IMR-90 (cell line): ENCODE results near the gene CAGE1. TPM values are rescaled to one million over a fixed set of nuclear protein-coding genes. Genes with fewer than 3 reads are reported as not detected.
A peak's percentile ranks its signal among the peaks of the same experiment; 100 is the strongest.

Experiments
- ATAC-seq: fragments of 200-7000 bp; cut with Tn5 transposase; 2 replicates; pipeline ENCODE4 v1.9.1; 2020; ENCODE audit warnings: low read depth, mild to moderate bottlenecking, moderate library complexity
- BruUV-seq: library from RNA; stranded (reverse); fragments of 400-500 nt; replicated peaks from 2 replicates; lab custom pipeline; 2021; lab: Mats Ljungman, UMichigan
- CTCF ChIA-PET: fragments of 300-600 bp; formaldehyde crosslinking; extraction: SDS; loops from one replicate; lab custom pipeline; 2021; ENCODE audit warnings: antibody characterized with exemption; lab: Yijun Ruan, JAX
- POLR2A ChIA-PET: fragments of 300-600 bp; sonication (Branson Sonifier 250); formaldehyde crosslinking; loops from one replicate; lab custom pipeline; 2022; ENCODE audit warnings: antibody characterized with exemption; ENCODE audit not compliant: unreplicated experiment; lab: Charles Lee
- DNase-seq: peaks from one replicate; pipeline ENCODE4 v3.0.0; 2013
- H2AFZ ChIP-seq: replicated peaks from 2 replicates; pipeline ENCODE3; 2013; ENCODE audit warnings: low read length, mild to moderate bottlenecking; ENCODE audit not compliant: poor library complexity
- H2AK5ac ChIP-seq: 2 replicates; pipeline ENCODE4 v1.6.1; 2013; ENCODE audit warnings: low read depth, low read length, inconsistent platforms
- H2AK9ac ChIP-seq: replicated peaks from 2 replicates; pipeline ENCODE3; 2013; ENCODE audit warnings: mild to moderate bottlenecking, low read depth, low read length, moderate library complexity; ENCODE audit not compliant: poor library complexity
- H2BK120ac ChIP-seq: 2 replicates; pipeline ENCODE4 v1.6.1; 2013; ENCODE audit warnings: low read depth, low read length, inconsistent platforms
- H2BK15ac ChIP-seq: 3 replicates; pipeline ENCODE4 v1.6.1; 2013; ENCODE audit warnings: low read depth, low read length, inconsistent platforms
- H2BK20ac ChIP-seq: 2 replicates; pipeline ENCODE4 v1.6.1; 2013; ENCODE audit warnings: low read depth, mild to moderate bottlenecking, inconsistent platforms, low read length, moderate library complexity
- H2BK5ac ChIP-seq: 2 replicates; pipeline ENCODE4 v1.6.1; 2013; ENCODE audit warnings: mild to moderate bottlenecking, low read depth, low read length, inconsistent platforms; ENCODE audit not compliant: poor library complexity, severe bottlenecking
- H3K14ac ChIP-seq: replicated peaks from 2 replicates; pipeline ENCODE4 v1.6.1; 2013; ENCODE audit warnings: low read depth, low read length, inconsistent platforms
- H3K18ac ChIP-seq: 2 replicates; pipeline ENCODE4 v1.6.1; 2013; ENCODE audit warnings: low read depth, low read length, control low read depth
- H3K23ac ChIP-seq: 2 replicates; pipeline ENCODE4 v1.6.1; 2013; ENCODE audit warnings: low read depth, low read length, inconsistent platforms
- H3K27ac ChIP-seq: 2 replicates; pipeline ENCODE4 v1.5.1; 2013; ENCODE audit warnings: mild to moderate bottlenecking, control low read depth, low read length; ENCODE audit not compliant: insufficient read depth
- H3K27me3 ChIP-seq: 2 replicates; pipeline ENCODE4 v1.6.1; 2013; ENCODE audit warnings: low read length; ENCODE audit not compliant: control insufficient read depth, insufficient read depth
- H3K36me3 ChIP-seq: 2 replicates; pipeline ENCODE4 v1.6.1; 2013; ENCODE audit warnings: low read length, mixed read lengths; ENCODE audit not compliant: control insufficient read depth, insufficient read depth
- H3K4ac ChIP-seq: 2 replicates; pipeline ENCODE4 v1.6.1; 2013; ENCODE audit warnings: low read depth, low read length, inconsistent platforms
- H3K4me1 ChIP-seq: 2 replicates; pipeline ENCODE4 v1.6.1; 2013; ENCODE audit warnings: low read length, mixed read lengths; ENCODE audit not compliant: control insufficient read depth, insufficient read depth
- H3K4me2 ChIP-seq: 2 replicates; pipeline ENCODE4 v1.6.1; 2013; ENCODE audit warnings: low read depth, mild to moderate bottlenecking, control low read depth, low read length, moderate library complexity
- H3K4me3 ChIP-seq: 2 replicates; pipeline ENCODE4 v1.5.1; 2013; ENCODE audit warnings: low read depth, mild to moderate bottlenecking, control low read depth, low read length, moderate library complexity; ENCODE audit not compliant: insufficient read depth
- H3K56ac ChIP-seq: 2 replicates; pipeline ENCODE4 v1.6.1; 2013; ENCODE audit warnings: low read length, inconsistent platforms; ENCODE audit not compliant: insufficient read depth; ENCODE audit errors: extremely low read depth
- H3K79me1 ChIP-seq, 2 experiments: 2 replicates each; pipeline ENCODE4 v1.6.1; 2013; ENCODE audit warnings: low read length in 2 of 2, inconsistent platforms in 1 of 2, low read depth in 1 of 2
- H3K9ac ChIP-seq: 2 replicates; pipeline ENCODE4 v1.6.1; 2013; ENCODE audit warnings: low read depth, low read length, control low read depth
- H3K9me1 ChIP-seq: 2 replicates; pipeline ENCODE4 v1.6.1; 2013; ENCODE audit warnings: low read length, inconsistent platforms; ENCODE audit not compliant: insufficient read depth
- H3K9me3 ChIP-seq: 2 replicates; pipeline ENCODE4 v1.6.1; 2013; ENCODE audit warnings: low read length; ENCODE audit not compliant: control insufficient read depth, insufficient read depth
- H4K20me1 ChIP-seq: 2 replicates; pipeline ENCODE4 v1.6.1; 2013; ENCODE audit warnings: low read length, inconsistent platforms; ENCODE audit not compliant: insufficient read depth
- H4K5ac ChIP-seq: 2 replicates; pipeline ENCODE4 v1.6.1; 2013; ENCODE audit warnings: mild to moderate bottlenecking, low read depth, low read length, control low read depth
- H4K8ac ChIP-seq, 2 experiments: 2 replicates each; pipeline ENCODE4 v1.6.1; 2013; ENCODE audit warnings: low read depth in 2 of 2, low read length in 2 of 2, control low read depth in 1 of 2, inconsistent platforms in 1 of 2
- H4K91ac ChIP-seq: 2 replicates; pipeline ENCODE4 v1.6.1; 2013; ENCODE audit warnings: low read depth, low read length, inconsistent platforms; ENCODE audit not compliant: insufficient read depth
- BHLHE40 ChIP-seq: fragments of 150-350 bp; IDR thresholded peaks from 2 replicates; pipeline ENCODE4 v1.6.1; 2016; ENCODE audit warnings: mild to moderate bottlenecking, low read depth, low read length
- CEBPB ChIP-seq: IDR thresholded peaks from 2 replicates; pipeline ENCODE4 v1.6.1; 2012; ENCODE audit warnings: low read depth, low read length, improper control_type of control experiment
- CTCF ChIP-seq: conservative IDR thresholded peaks from 2 replicates; pipeline ENCODE4 v1.5.1; 2012; ENCODE audit warnings: mild to moderate bottlenecking, low read depth, low read length, improper control_type of control experiment
- FOS ChIP-seq: fragments of 150-350 bp; IDR thresholded peaks from 2 replicates; pipeline ENCODE4 v1.6.1; 2016; ENCODE audit warnings: low read depth, low read length
- MAZ ChIP-seq: IDR thresholded peaks from 2 replicates; pipeline ENCODE4 v1.6.1; 2012; ENCODE audit warnings: low read depth, mild to moderate bottlenecking, low read length, improper control_type of control experiment, moderate library complexity, borderline replicate concordance
- RAD21 ChIP-seq: IDR thresholded peaks from 2 replicates; pipeline ENCODE4 v1.6.1; 2012; ENCODE audit warnings: low read length, improper control_type of control experiment
- RFX5 ChIP-seq: IDR thresholded peaks from 2 replicates; pipeline ENCODE4 v1.8.0; 2012; ENCODE audit warnings: low read depth, mild to moderate bottlenecking, low read length, moderate library complexity
- SMC3 ChIP-seq: fragments of 150-350 bp; IDR thresholded peaks from 2 replicates; pipeline ENCODE4 v1.6.1; 2016; ENCODE audit warnings: low read depth, mild to moderate bottlenecking, antibody characterized with exemption, low read length, moderate library complexity
- WGBS, 2 experiments: methylation state at CpG; one replicate each; pipeline versions ENCODE4 v1.1.5 to v1.1.7; 2013; ENCODE audit warnings: missing lambda C conversion rate in 2 of 2; ENCODE audit not compliant: insufficient read length in 1 of 2; ENCODE audit errors: extremely low coverage in 2 of 2; 5-methylcytosine and 5-hydroxymethylcytosine counted together
- dilution Hi-C: fragments of 300-500 bp; cut with HindIII; formaldehyde crosslinking; loops from one replicate; pipeline ENCODE4 v1.14.3; 2018; ENCODE audit warnings: low sequenced_read_pairs; ENCODE audit not compliant: unreplicated experiment
- in situ Hi-C: fragments of 300-500 bp; cut with MboI; formaldehyde crosslinking; loops from 3 replicates; pipeline ENCODE4 v1.14.3; 2019; ENCODE audit warnings: low sequenced_read_pairs, inconsistent platforms, mixed read lengths
- intact Hi-C: fragments of 100-400 bp; cut with micrococcal nuclease; formaldehyde crosslinking; loops from 2 replicates; pipeline ENCODE4 v1.10.0; 2022
- polyA plus RNA-seq, 3 experiments: library from polyadenylated mRNA; depleted of rRNA; stranded (reverse); fragments of >200 nt; gene quantifications; 2 replicates each; pipeline ENCODE4 v1.2.3, GENCODE V29; 2012; ENCODE audit warnings: low replicate concordance in 1 of 3
- total RNA-seq: library from RNA; depleted of rRNA; stranded (reverse); fragments of >200 nt; gene quantifications from 2 replicates; pipeline ENCODE4 v1.2.3, GENCODE V29; 2012

The CAGE1 gene
- total and polyA plus RNA-seq, 2 of the 4 experiments (the other 2 are of a cell fraction) = not detected

- Histone ChIP-seq H3K9me1 (no peaks in the 10 kb centered on the region), H3K4me3 (peak overlapping the region; percentile 84), H4K20me1 (peaks cover 12% of the 10 kb centered on the region; the same call in 1 of the 2 replicates), H3K23ac (peak overlapping the region; percentile 98), H3K4me1 (peaks cover 5% of the 10 kb centered on the region), H3K79me1 (peaks cover 9 to 24% of the 10 kb centered on the region in 2 experiments; a peak in 3 of 4 replicates), H4K5ac (no peak overlapping the region), H3K4ac (peak overlapping the region; percentile 96), H3K56ac (peak overlapping the region; percentile 95), H3K27ac (peak overlapping the region; percentile 95), H2BK15ac (no peak overlapping the region), H4K91ac (peak overlapping the region; percentile 91), H3K4me2 (peak overlapping the region; percentile 91), H3K14ac (peak overlapping the region; percentile 98), H3K18ac (peak overlapping the region; percentile 49; the same call in 1 of the 2 replicates), H2AK9ac (peak overlapping the region; percentile 94), H3K27me3 (no peaks in the 10 kb centered on the region), H3K36me3 (peaks cover 12% of the 10 kb centered on the region), H2BK120ac (no peak overlapping the region), H4K8ac (peak overlapping the region; percentile 71 to 91), H2BK5ac (peak overlapping the region; percentile 58), H2AFZ (peak overlapping the region; percentile 87), H2BK20ac (peak overlapping the region; percentile 47; the same call in 1 of the 2 replicates), H3K9me3 (no peaks in the 10 kb centered on the region), H2AK5ac (peak overlapping the region; percentile 96), H3K9ac (peak overlapping the region; percentile 96)
- CTCF ChIA-PET = interaction anchor here (1.0 kb wide), 1 partner anchor 25 kb away, joined by 3 read pairs; no protein-coding TSS in a partner anchor
- TF ChIP-seq SMC3 = no peak
- no peak for TF ChIP-seq CEBPB
- no peak for TF ChIP-seq BHLHE40
- TF ChIP-seq RFX5 = no peak
- no peak for TF ChIP-seq FOS
- TF ChIP-seq MAZ = no peak
- no peak for TF ChIP-seq CTCF
- TF ChIP-seq RAD21 = no peak; the same call in 1 of the 2 replicates
- POLR2A ChIA-PET = interaction anchor here (0.6 to 1.4 kb wide), 2 partner anchors 14 to 77 kb away, joined by 3 read pairs; partner anchors contain the start of gene CAGE1
- dilution Hi-C loops = no loop called here
- BruUV-seq = TSS peak; percentile 43
- WGBS, 2 experiments = no CpG with 5 or more reads among the region's 17 CpGs
- DNase-seq (peak; percentile 35), ATAC-seq (no peak; the same call in 1 of the 2 replicates)
- intact Hi-C loops = loop anchor here (5.0 kb wide), 2 partner anchors 230 to 280 kb away; partner anchors contain the start of genes DSP and SNRNP48
- in situ Hi-C loops = no loop called here
Measured at GRCh38 chr6:7311917-7312615, 77.5 kb downstream of the CAGE1 start.
